HG02571 (cell line): ENCODE results near the gene TEX26.
"Not testable (repeated sequence)": the region's sequence is repeated elsewhere in the genome, so short reads cannot be mapped to it uniquely, and the experiment has no call there.

Source experiments
- ATAC-seq: cut with Tn5 transposase; IDR thresholded peaks from one replicate; pipeline ENCODE4 v1.9.1; 2021; ENCODE audit warnings: mild to moderate bottlenecking, moderate library complexity; ENCODE audit not compliant: unreplicated experiment

Gene TEX26

DNA sequence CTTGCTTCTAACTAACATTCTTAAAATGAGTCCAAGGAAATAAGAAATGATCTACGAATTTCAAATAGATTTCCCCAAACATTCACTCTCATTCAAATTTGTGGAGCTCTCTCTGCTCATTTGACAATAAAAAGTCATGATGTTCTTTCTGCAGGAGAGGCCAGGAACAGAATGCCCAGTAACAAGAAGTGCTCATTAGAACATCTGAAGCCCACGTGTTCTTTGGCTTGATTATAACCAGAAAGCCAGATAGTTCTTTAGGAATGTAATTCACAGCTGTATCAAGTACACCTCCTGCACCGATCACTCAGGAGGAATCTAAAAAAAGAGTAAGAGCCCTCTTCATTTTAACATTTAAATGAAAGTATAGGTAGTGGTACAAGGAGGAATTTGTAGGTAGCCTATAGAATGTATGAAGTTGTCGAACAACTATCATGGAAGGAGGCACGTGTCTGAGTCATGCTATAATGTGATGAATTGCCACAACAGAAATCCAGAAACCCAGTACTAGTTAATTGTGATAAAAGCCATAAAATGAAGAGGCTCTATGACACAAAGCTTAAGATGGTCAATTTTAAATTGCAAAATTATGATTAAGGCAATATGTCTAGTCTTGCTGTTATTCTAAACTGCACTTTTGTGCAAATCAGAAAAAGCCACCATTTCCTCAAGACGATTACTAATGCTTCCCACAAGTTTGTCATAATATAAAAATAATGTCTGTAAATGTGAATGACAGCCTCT is 13.6 kb upstream of the TEX26 start:
- ATAC-seq: no peak

DNA sequence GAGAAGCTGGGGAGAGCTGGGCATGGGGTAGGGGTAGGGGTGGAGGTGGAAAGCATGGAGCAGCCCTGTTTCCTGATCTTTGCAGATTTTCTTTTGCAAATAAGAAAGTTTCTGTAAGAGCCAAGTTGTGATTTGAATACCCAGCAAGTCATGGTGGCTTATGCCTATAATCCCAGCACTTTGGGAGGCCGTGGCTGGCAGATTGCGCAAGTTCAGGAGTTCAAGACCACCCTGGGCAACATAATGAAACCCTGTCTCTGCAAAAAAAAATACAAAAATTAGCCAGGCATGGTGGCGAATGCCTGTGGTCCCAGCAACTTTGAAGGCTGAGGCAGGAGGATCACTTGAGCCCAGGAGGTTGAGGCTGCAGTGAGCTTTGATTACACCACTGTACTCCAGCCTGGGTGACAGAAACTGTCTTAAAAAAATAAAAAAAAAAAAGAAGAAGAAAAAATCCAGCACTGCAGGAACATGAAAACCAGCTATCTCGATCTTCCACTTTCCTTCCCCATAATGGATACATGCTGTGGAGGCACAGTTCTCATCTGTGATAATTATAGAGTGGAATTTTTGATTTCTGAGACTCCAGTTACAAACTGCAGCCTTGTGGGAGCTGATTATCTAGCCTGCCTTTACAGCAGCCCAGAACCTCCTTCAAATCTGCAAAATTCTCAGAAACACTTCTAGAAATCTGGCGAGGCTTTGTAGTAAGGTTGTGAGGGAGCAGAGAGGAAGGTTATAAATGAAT is 12.1 kb upstream of the TEX26 start:
- no peak for ATAC-seq

DNA sequence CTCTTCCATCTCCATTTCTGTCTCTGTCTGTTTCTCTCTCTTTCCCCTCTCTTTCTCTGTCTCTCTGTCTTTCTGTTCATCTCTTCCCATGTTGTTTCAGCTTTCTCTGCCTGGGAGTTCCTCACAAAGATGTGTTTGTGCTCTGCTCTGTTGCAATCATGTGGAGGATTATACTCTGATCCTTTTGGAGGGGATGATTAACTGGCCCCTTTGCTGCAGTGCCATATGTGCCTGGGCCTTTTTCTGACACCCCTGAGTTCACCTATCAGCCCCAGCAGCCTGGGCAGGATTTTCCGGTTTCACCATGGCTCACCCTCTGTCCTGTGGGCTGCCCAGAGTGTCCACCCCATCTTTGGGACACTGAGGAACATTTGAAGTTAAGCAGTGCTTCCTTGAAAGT is 9.0 kb upstream of the TEX26 start:
- no peak for ATAC-seq

DNA sequence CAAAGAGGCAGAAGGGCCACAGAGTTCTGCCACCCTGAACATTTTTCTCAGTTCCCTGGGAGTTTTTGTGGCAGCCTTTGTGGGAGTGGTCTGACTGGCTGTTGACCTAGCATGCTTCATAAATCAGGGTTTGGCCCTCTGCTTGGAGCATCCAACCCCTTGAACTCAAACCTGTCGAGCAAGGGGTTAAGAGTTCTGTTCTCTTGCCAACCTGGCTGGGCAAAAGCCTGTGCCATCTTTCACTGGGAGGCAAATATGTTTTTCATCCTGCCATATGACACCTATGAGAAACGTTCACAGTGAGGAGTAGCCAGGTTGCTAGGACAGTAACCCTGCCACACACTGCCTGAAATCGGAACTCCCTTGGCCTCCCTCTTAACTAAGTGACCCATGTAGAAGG is 7.7 kb upstream of the TEX26 start:
- no peak for ATAC-seq

DNA sequence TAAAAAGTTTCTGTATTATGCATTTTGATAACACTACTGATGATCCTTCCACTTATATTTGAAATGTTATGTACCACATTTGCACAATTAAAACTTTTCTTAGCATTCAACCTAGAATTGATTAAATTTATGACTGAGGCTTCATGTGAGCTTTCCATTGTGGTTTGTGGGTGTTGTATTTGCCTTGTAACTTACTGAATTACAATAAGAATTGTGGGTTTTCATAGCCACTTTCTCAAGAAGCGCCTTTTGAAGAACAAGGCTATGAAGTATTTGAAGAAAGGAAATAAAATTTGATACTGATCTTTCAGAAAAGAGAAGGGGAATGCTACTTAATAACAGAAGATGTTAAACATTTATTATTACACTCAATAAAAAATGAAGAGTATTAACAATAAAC is 7.0 kb upstream of the TEX26 start:
- ATAC-seq: no peak

DNA sequence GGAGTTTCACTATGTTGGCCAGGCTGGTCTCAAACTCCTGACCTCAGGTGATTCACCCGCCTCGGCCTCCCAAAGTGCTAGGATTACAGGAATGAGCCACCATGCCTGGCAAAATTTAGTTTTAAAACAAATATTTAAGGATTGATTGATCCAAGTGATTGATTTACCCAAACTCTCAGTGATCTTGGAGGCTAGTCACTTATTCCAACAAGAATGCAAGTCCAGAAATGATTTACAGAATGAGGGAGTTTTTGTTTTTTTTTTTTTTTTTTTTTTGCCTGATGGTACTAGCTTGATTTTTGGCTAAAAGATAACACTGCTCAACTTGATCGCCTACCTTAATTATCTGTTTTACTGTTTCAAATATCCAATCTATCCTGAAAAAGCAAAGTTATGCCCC is 5.7 kb upstream of the TEX26 start:
- ATAC-seq: no peak

DNA sequence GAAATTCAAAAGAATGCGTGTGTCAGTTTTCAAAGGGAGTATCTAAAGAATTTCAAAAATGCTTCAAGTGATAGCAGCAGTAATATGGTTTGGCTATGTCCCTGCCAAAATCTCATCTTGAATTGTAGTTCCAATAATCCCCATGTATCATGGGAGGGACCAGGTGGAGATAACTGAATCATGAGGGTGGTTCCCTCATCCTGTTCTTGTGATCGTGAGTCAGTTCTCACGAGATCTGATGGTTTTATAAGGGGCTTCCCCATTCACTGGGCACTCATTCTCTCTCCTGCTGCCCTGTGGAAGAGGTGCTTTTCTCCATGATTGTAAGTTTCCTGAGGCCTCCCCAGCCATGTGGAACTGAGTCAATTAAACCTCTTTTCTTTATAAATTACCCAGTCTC is 5.3 kb upstream of the TEX26 start:
- ATAC-seq: not testable (repeated sequence)

DNA sequence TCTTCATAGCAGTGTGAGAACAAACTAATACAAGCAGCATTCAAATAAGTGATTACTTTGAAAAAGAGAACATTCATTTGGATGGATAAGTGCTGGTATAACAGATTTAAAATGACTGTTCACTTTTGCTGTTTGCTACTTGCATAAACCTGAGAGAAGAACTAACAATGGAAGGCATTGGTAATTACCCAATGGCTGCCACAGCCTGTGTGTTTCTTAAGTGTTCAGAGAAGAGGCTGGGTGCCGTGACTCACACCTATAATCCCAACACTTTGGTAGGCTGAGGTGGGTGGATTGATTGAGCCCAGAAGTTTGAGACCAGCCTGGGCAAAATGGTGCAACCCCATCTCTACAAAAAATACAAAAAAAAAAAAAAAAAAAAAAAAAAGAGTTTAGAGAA is 4.9 kb upstream of the TEX26 start:
- ATAC-seq: no peak

DNA sequence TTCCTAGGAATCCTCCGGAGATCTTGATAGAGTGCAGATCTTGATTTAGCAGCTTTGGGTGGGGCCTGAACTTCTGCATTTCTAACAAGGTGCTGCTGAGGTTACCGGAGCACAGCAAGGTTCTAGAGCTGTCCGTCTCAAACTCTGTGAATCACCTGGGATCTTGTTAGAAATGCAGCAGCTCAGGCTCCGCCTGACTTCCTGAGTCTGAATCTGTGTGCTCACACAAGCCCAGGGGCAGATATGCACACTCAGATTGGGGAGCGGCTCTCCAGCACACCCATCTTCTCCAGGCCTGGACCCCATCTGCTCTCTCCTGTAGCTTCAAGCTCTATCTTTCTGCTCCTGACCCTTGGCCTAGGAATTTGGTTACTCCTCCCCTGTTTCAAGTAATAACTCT is 3.5 kb upstream of the TEX26 start:
- ATAC-seq: no peak

DNA sequence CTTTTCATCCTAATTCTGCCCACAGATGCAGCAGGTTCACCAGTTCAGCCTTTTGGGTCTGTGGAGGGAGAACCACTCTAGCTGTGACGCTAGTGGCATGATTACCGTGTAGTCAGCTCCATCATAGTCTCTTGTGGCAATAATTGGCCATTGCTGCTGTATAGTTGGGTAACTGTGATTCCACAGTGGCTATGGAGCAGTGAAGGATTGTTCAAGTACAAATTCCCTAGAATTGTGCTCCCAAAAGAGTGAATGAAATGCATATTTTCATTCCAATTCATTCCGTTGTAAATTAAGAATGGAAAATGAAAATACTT is 856 bp downstream of the TEX26 start:
- ATAC-seq: no peak

DNA sequence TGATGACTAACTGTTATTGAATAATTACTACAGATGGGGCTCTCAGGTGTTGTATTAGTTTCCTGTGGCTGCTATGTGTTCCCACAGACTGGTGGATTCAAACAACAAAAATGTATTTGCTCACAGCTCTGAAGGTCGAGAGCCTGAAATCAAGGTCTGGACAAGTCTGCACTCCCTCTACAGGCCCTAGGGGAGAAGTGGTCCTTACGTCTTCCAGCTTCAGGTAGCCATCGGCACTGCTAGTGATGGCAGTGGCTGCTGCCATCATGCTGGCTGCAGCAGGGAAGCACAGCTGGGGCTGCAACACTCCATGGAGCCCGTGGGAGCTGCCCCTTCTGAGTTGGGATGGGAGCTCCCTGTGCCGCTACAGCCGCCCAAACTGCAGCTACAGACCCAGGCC is 1.9 kb downstream of the TEX26 start:
- no peak for ATAC-seq

DNA sequence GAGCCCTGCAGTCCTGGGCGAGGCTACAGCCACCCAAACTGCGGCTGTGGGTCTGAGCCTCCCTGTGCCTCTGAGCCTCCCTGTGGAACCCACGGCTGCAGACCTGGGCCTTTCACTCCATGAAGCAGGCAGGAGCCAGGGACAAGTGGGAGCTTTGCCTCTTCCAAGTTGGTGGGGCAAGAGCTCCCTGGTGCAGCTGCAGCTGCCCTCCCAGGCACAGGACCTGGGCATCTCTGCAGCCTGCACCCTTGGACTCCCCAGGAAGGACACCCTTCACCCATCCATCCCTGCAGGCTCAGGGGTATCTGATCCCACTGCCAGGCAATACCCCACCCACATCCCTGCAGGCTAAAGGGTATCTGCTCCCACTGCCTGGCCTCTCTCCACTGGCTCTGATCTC is 2.3 kb downstream of the TEX26 start:
- ATAC-seq: no peak

DNA sequence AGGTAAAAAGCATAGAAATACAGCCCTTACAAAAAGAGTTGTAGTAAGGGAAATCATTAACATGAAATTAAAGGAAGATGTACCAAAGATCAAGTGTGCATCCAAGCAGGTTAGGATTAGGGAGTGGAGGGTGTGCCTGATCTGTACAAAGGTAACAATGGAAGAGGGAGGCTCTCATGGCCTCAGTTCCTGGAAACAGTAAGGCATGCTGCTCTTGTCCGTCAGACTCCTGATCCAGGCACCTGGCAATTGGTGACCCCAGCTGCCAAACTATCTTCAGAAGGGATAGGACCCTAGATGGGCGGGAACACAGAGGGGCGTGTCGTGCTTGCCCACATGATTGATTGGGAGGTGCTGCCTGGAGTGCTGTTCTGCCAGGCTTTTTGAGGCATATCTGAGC is 4.5 kb downstream of the TEX26 start:
- ATAC-seq: no peak

DNA sequence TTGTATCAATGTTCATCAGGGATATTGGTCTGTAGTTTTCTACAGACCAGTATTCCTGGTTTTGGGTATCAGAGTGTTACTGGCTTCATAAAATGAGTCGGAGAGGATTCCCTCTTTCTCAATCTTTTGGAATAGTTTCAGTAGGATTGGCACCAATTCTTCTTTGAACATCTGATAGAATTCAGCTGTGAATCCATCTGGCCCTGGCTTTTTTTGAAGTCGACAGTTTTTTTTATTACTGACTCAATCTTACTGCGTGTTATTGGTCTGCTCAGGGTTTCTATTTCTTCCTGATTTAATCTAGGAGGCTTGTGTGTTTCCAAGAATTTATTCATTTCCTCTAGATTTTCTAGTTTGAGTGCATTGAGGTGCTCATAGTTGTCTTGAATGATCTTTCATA is 11.4 kb downstream of the TEX26 start:
- ATAC-seq: no peak

DNA sequence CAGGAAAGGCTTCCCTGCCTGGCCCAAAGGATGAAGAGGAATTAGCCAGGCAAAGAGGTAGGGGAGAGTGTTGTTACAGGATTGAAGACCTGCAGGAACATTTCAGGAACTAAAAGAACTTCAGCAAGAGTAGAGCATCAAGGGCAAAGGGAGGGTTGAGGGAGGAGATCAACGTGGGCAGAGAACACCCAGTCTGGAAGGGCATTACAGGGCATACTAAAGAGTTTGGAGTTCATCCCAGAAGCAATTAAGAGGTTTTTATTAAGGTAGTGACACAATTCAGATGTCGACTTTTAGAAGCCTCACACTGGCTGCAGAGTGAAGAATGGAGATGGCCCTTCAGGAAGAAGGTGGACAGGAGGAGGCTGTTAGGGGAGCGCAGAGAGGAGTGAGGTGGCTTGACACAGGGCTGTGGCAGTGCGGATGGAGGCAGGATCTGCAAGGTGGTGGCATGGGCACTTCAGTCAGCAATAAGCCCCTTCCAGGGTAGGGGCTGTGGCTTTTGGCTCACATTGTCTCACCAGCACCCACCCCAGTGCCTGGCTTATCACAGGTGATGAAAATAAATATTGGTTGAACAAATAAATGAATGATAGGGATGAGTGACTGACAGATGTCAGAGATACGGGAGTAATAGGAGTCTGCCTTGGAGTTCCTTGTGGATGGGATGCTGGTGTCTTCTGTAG is 24.9 kb downstream of the TEX26 start:
- ATAC-seq: no peak

DNA sequence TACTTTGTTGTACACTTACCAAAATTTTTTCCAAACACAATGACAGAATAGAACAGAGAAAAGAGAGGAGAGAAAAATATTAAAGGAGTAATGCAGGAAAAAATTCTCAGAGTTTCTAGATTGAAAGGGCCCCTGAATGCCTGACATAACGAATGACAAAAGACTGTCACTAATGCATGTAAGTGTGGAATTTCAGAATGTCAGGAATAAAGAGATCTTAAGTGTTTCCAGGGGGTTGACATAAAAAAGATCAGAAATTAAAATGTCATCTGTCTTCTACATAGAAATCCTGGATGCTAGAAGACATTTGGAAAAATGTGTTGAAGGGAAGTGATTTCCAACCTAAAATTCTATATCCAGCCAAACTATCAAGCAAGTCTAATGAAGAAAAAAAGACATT is 27.2 kb downstream of the TEX26 start:
- no peak for ATAC-seq

DNA sequence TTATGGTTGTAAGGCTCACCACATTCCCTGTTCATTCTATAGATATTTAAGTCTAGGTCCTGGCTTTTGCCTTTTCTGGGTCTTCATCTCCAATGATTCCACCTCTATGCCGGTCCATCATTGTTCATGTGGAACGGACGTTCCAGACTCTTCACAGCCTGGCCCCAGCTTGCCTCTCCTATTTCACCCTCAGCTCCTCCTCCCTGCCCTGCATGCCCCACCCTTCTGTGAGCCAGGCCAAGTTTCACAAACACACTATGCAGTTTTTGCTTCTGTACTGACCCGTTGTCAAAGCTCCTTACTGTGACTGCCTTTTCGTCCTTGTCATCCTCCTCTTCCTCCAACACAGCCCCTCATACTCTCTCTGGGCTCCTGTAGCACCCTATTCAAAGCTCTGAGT is 31.3 kb downstream of the TEX26 start:
- ATAC-seq: no peak

DNA sequence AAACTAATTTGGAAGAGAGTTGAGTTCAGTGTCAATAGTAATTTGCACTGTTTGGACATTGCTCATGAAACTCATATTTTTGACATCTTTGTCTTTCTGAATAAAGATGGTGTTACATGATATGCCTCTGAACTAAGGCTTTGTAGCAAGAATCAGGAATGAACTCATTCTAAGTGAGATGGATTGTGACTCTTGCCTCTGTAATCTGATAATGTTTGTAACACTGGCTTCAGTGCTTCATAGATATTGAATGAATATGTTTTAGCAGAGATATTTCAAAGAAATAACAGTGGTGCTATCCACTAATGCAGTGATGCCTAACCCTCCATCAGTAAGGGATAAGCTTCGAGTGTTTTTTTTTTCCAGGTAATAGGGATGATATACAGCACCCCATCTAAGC is 32.9 kb downstream of the TEX26 start:
- ATAC-seq: no peak

DNA sequence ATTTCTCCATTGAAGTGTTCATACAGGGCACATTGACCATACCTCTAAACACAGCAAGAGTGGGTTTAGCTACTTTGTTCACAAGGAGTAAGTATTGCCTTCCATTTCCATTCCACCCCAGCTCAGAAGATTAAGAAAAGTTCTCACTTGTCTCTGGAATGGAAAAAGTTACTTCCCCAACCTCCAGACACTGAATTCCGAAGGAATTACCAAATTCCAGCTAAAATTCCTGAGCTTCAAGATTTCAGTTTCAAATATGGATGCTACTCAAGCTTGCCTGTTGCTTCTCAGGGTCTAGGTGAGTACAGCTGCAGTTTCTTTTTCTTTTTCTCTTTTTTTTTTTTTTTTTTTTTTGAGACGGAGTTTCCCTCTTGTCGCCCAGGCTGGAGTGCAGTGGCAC is 33.6 kb downstream of the TEX26 start:
- no peak for ATAC-seq

DNA sequence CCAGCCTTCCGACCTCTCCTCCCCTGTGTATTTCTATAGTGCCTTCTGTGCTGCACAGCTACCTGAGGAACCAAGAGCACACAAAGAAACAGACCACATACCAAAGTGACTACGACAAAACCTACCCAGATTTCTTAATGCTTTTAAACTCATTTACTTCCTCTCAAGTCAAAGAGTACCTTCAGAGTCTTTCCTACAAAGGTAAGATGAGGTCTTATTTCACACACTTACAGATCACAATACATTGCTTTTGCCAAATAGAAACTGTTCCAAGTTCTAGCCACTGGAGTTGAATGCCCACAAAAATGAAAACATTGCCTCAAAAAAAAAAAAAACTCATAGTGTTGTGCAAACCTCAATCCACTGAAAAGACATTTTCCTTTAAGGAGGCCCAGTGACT is 36.4 kb downstream of the TEX26 start:
- no peak for ATAC-seq

DNA sequence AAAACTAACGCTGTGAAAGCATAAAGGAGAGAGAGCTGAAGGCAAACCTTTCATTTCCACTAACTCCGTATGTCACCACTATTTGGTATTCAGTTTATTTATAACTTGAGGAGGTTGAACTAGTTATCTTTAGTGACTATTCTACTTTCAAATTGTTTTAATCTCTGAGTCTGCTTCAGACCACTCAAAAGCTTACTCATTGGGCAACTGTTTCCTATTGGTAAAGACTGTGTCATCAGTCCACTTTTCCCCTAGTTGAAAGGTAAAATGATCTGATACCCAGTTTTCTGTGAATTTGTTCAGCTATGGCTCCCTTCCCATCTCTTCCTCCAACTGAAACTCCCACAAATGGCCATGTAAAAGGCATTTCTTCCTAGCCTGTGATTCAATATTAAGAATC is 39.1 kb downstream of the TEX26 start:
- ATAC-seq: no peak

DNA sequence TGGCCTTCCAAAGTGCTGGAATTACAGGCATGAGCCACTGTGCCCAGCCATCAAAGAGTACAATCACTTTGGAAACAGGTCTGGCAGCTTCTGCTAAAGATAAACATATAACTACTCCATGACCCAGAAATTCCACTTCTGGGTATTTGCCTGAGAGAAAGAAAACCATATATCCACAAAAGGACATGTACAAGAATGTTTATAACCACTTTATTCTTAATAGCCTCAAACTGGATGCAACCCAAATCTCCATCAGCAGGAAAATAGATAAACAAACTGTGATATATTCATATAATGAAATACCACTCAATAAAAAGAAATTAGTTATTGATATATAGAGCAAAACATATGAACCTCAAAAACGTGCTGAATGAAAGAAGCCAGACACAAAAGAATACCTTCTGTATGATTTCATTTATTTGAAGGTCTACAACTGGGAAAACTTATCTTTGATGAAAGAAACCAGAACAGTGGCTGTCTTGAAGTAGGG is 40.5 kb downstream of the TEX26 start:
- no peak for ATAC-seq
